Adrenal gland (tissue), 12 donors: ENCODE results near the gene COL8A2. TPM values are rescaled to one million over a fixed set of nuclear protein-coding genes. Genes with fewer than 3 reads are reported as not detected.
A peak's percentile ranks its signal among the peaks of the same experiment; 100 is the strongest.

Experiments
- DNase-seq, 7 donors: peaks; one replicate each; pipeline ENCODE4 v3.0.0-alpha.2; 2019 to 2020
- H3K27ac ChIP-seq, 5 donors: fragments of 200-600 bp; sonication (generic) in 4 of 5; 1 replicate in 3 of 5; 2 replicates in 2 of 5; pipeline versions ENCODE4 v1.5.1 to v1.8.0; 2016 to 2020; ENCODE audit warnings: mild to moderate bottlenecking in 1 of 5
- H3K27me3 ChIP-seq: fragments of 200-600 bp; 2 replicates; pipeline ENCODE4 v1.8.0; 2021
- H3K36me3 ChIP-seq, 2 donors: fragments of 200-600 bp; replicated peaks in 1 of 2; 1 replicate in 1 of 2; 2 replicates in 1 of 2; pipeline versions ENCODE4 v1.5.1 to v1.8.0; 2018 to 2022
- H3K4me1 ChIP-seq, 2 donors: fragments of 200-600 bp; replicated peaks in 1 of 2; 1 replicate in 1 of 2; 2 replicates in 1 of 2; pipeline versions ENCODE4 v1.5.1 to v1.8.0; 2018 to 2021
- H3K4me3 ChIP-seq, 4 donors: fragments of 200-600 bp; sonication (generic) in 3 of 4; one replicate each; pipeline ENCODE4 v1.5.1; 2016 to 2018
- H3K9me3 ChIP-seq, 3 donors: fragments of 200-600 bp; sonication (generic) in 1 of 3; replicated peaks in 1 of 3; 1 replicate in 2 of 3; 2 replicates in 1 of 3; pipeline versions ENCODE4 v1.5.1 to v1.8.0; 2016 to 2021
- POLR2A ChIP-seq, 2 donors: fragments of 450-650 bp; IDR thresholded peaks; one replicate each; pipeline ENCODE4 v1.6.1; 2017; ENCODE audit warnings: antibody characterized with exemption in 2 of 2, mild to moderate bottlenecking in 2 of 2, moderate library complexity in 1 of 2
- WGBS, 4 donors: extraction: QIAGEN DNeasy Blood & Tissue Kit in 2 of 4; methylation state at CpG; one replicate each; pipeline versions ENCODE4 v1.1.5 to v1.1.7; 2013 to 2017; 5-methylcytosine and 5-hydroxymethylcytosine counted together
- intact Hi-C, 2 donors: fragments of 100-400 bp; cut with DNase I; formaldehyde crosslinking; loops; one replicate each; pipeline versions ENCODE4 v1.14.1 to v1.15.0; 2022 to 2023
- polyA plus RNA-seq, 3 donors: library from polyadenylated mRNA; stranded (reverse); fragments of 200-250 nt in 2 of 3; fragments of 350-450 nt in 1 of 3; fragmentation: Illumina TruSeq in 1 of 3; extraction: RNeasy Lipid Tissue Mini Kit (QIAGEN cat#74804) in 1 of 3; gene quantifications; one replicate each; pipeline ENCODE4 v1.2.3, GENCODE V29; 2013 to 2014
- total RNA-seq, 9 donors: library from RNA; depleted of rRNA in 4 of 9; stranded (reverse); fragments of >200 nt in 4 of 9; fragments of 120-200 nt in 1 of 9; fragmentation: NEBNext Ultra II Directional in 1 of 9; extraction: Animal tissue kit (Norgen Biotek cat#: 25700) in 1 of 9; gene quantifications; one replicate each; pipeline versions ENCODE4 v1.1.0 to v1.2.4, GENCODE V29; 2013 to 2023
- TF ChIP-seq, protein P1 (sequence below), 6 experiments: fragments of 450-650 bp in 4 of 6; fragments of 200-600 bp in 2 of 6; sonication (generic) in 1 of 6; IDR thresholded peaks; 1 replicate in 5 of 6; 2 replicates in 1 of 6; pipeline versions ENCODE4 v1.5.1 to v1.8.0; 2016 to 2021; ENCODE audit warnings: antibody characterized with exemption in 6 of 6, mild to moderate bottlenecking in 2 of 6, moderate library complexity in 1 of 6
- donor health status: healthy with polysubstance abuse.
- donor health status: Bipolar disorder and iron deficiency.
- donor health status: DM: yes; HTN: yes; CAD: no.
- donor health status: DM: no; HTN: no; CAD: no.
- donor health status: DM: no; HTN: no; CAD: no.
- donor health status: DM: yes; HTN: yes; CAD: no.

Gene COL8A2
- total and polyA plus RNA-seq, 12 donors = 0.66 to 6.6 (median 1.9) TPM

DNA sequence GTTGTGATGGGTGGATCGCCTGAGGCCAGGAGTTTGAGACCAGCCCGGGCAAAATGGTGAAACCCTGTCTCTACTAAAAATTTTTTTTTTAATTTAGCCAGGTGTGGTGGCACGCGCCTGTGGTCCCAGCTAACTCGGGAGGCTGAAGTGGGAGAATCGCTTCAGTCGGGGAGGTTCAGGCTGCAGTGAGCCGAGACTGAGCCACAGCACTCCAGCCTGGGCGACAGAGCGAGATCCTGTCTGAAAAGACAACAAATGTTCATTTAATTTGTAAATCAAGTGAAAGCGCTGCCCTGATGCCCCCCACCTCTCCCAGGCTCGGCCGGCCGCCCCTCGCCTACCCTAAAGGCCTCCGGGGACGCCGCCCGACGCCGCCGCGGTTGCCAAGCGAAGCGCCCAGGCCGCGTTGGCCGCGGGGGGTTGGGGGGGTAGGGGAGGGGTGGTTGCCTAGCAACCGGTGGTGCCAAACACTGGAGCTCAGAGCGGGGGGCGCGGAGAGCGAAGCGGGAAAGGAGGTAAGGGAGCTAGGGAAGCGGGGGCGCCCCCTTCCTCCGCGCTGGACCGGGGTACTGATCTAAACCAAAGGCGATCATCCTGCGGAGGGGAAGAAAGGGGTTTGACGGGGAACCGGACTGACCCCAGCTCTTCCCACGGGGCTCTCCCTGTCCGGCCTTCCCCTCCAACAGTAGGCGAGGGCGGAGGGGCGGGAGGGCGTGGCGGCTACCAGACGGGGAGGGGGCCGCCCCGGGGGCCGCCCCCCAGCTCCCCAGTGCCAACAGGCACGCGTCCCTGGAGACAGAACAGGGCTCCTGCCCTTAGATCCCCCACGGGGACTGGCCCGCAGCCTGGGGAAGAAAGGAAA is 41.2 kb downstream of the COL8A2 start, which contains the start of gene TEKT2:
Gene TEKT2 (plus strand): TSS at position 460 of the 862 bp plus-strand sequence. CDS start 828 bp downstream, outside the sequence.
- Histone ChIP-seq H3K9me3 (no peaks in the 10 kb centered on the region), H3K27me3 (no peaks in the 10 kb centered on the region), H3K36me3 (no peaks in the 10 kb centered on the region), H3K27ac (no peak within 1 kb of the TSS), H3K4me3 (peak within 1 kb of the TSS in 3 of 4 donors; percentile 5 to 70 (median 35)), H3K4me1 (peaks cover 4 to 15% of the 10 kb centered on the region in 2 donors)
- intact Hi-C loops = loop anchor here (10.0 kb wide), 3 partner anchors 159 to 229 kb away; partner anchors contain the start of gene AGO1 (in 1 of the 2)
- WGBS, 4 donors = 12 to 33% (median 13%) methylated on average over 21 to 59 of the region's 59 CpGs
- no peak for TF ChIP-seq POLR2A (IDR thresholded peaks at IDR 0.05)
- TF ChIP-seq, protein P1, sequence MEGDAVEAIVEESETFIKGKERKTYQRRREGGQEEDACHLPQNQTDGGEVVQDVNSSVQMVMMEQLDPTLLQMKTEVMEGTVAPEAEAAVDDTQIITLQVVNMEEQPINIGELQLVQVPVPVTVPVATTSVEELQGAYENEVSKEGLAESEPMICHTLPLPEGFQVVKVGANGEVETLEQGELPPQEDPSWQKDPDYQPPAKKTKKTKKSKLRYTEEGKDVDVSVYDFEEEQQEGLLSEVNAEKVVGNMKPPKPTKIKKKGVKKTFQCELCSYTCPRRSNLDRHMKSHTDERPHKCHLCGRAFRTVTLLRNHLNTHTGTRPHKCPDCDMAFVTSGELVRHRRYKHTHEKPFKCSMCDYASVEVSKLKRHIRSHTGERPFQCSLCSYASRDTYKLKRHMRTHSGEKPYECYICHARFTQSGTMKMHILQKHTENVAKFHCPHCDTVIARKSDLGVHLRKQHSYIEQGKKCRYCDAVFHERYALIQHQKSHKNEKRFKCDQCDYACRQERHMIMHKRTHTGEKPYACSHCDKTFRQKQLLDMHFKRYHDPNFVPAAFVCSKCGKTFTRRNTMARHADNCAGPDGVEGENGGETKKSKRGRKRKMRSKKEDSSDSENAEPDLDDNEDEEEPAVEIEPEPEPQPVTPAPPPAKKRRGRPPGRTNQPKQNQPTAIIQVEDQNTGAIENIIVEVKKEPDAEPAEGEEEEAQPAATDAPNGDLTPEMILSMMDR (IDR thresholded peaks at IDR 0.05) = no peak
- DNase-seq = peak in 6 of 7 donors; percentile 38 to 69 (median 48)

DNA sequence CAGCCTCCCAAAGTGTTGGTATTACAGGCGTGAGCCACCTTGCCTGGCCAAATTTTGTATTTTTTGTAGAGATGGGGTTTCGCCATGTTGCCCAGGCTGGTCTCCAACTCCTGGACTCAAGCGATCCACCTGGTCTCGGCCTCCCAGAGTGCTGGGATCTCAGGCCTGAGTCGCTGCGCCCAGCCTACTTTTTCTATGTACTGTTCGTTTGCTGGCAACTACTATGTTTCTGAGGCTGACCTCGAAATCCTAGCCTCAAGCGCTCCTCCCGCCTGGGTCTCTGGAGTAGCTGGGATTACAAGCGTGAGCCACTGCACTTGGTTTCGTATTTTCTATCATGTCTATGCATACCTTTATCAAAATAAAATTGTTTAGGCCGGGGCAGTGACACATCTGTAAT is 41.8 kb downstream of the COL8A2 start:
- no peak for DNase-seq
- WGBS, 4 donors = 85 to 89% (median 86%) methylated on average over 13 of the region's 13 CpGs
- no peaks in the 10 kb centered on the region for H3K9me3 ChIP-seq

DNA sequence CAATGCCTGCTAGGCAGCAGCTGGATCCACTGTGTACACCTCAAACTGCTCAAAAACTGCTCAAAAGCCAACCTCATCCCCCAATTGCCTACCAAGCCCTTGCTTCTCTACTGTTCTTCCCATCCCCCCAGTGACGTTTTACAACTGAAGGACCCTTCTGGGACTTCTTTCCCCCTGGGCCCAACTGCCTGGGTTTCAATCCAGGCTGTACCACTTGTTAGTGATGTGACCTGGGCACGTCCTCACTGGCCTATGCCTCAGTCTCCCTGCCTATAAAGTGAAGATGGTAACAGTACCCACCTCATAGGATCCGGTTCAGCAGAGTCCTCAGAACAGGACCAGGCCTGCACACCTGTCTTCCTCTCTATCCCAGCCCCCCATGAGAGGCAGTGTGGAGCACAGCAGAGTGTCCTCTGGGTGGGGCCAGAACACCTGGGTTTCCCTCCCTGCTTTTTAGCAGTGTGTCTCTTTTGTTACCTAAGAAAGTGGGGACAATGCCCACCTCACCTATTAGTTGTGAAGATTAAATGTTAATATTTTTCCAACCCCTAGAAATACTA is 43.0 kb downstream of the COL8A2 start:
- TF ChIP-seq, protein P1 (IDR thresholded peaks at IDR 0.05) = no peak
- no peak for TF ChIP-seq POLR2A (IDR thresholded peaks at IDR 0.05)
- Histone ChIP-seq H3K4me1 (peaks cover 0 to 15% of the 10 kb centered on the region in 2 donors), H3K27me3 (no peaks in the 10 kb centered on the region), H3K9me3 (no peaks in the 10 kb centered on the region), H3K36me3 (no peaks in the 10 kb centered on the region), H3K27ac (no peak overlapping the region), H3K4me3 (no peak overlapping the region)
- no peak for DNase-seq
- WGBS, 4 donors = 69 to 83% (median 74%) methylated on average over 2 to 3 of the region's 3 CpGs
- intact Hi-C loops = loop anchor here (10.0 kb wide), 3 partner anchors 157 to 227 kb away; partner anchors contain the start of gene AGO1 (in 1 of the 2)

More for the DNA sequence above, 41.8 kb downstream of the COL8A2 start:
- peaks cover 1 to 12% of the 10 kb centered on the region in 2 donors for H3K4me1 ChIP-seq
- H3K36me3 ChIP-seq = no peaks in the 10 kb centered on the region
- no peaks in the 10 kb centered on the region for H3K27me3 ChIP-seq
- no peak for TF ChIP-seq POLR2A (IDR thresholded peaks at IDR 0.05)
- TF ChIP-seq, protein P1 (IDR thresholded peaks at IDR 0.05) = no peak
- no peak overlapping the region for H3K27ac ChIP-seq
- H3K4me3 ChIP-seq = no peak overlapping the region
- intact Hi-C loops = loop anchor here (10.0 kb wide), 3 partner anchors 158 to 228 kb away; partner anchors contain the start of gene AGO1 (in 1 of the 2)

DNA sequence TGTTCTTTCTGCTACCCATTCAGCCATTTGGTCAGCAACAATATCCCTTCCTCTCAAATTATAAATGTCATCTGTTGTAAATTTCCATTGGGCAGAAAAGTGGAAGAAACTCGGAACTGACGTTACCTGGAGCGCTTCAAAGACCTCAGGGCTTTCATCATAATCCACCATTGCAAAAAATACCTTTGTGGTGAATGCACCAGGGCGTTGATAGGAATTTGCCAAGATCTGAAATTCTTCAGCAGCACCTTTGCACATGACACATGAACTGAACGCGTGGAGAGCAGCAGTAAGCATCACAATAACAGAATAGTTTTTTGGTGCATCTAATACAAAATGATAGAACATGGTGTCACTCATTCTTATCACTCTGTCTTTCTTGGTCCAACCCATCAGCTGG is 44.2 kb downstream of the COL8A2 start:
- H3K27me3 ChIP-seq = no peaks in the 10 kb centered on the region
- no peaks in the 10 kb centered on the region for H3K36me3 ChIP-seq
- no peak overlapping the region for H3K27ac ChIP-seq
- 80 to 89% (median 88%) methylated on average over 6 of the region's 6 CpGs for WGBS, 4 donors
- DNase-seq = no peak
- no peak overlapping the region for H3K4me3 ChIP-seq
- peaks cover 0 to 16% of the 10 kb centered on the region in 2 donors for H3K4me1 ChIP-seq
- intact Hi-C loops = loop anchor here (10.0 kb wide), 3 partner anchors 156 to 226 kb away; partner anchors contain the start of gene AGO1 (in 1 of the 2)
- H3K9me3 ChIP-seq = no peaks in the 10 kb centered on the region
- no peak for TF ChIP-seq POLR2A (IDR thresholded peaks at IDR 0.05)
- TF ChIP-seq, protein P1 (IDR thresholded peaks at IDR 0.05) = no peak
